GM19455 (cell line): Measurements from ENCODE around the gene IFNA7.
A peak's percentile ranks its signal among the peaks of the same experiment; 100 is the strongest.
"Not testable (repeated sequence)": the region's sequence is repeated elsewhere in the genome, so short reads cannot be mapped to it uniquely, and the experiment has no call there.

Experiments
- ATAC-seq: cut with Tn5 transposase; IDR thresholded peaks from one replicate; pipeline ENCODE4 v1.9.1; 2021; ENCODE audit not compliant: unreplicated experiment

Gene IFNA7

DNA sequence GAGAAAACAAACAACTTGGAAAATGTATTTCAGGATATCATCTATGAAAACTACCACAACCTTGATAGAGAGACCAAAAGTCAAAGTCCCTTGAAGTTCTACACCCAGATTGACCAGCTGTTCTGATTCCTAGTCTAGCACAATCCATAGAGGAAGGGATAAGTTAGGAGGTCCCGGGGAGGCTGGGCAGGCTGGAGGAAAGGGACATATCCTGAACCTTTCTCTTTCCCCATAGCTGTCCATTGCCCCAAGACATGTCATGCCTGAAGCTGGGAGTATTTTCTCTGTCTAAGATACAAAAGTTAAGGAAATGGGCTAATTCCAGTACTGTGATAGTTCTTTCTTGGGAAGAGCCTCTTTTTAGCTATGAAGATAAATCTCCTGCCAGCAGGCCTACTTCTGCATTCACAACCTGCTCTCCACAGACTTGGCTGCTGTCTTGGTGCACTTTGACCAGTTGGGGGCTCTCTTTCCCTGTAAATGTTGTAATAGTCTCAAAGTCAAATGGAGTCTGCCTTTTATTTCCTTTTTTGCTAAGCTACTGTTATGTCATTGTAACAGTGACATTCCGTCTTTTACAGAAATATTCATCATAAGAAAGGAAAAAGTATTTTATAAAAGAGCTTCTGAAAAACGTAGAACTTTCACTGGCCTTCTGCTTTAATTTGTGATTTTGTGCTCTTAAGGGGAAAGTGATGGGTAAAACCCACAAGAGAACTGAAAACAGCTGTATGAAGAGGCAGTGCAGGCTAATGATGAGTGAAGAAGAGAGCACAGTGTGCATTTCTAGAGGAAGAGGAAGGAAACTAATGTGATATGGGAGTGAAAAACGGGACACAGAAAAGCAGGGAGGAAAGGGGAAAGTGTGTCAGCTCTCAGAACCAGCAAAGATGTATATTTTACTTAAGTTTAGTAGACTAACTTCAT lies 18.9 kb downstream of the IFNA7 start:
- ATAC-seq: peak; percentile 94

DNA sequence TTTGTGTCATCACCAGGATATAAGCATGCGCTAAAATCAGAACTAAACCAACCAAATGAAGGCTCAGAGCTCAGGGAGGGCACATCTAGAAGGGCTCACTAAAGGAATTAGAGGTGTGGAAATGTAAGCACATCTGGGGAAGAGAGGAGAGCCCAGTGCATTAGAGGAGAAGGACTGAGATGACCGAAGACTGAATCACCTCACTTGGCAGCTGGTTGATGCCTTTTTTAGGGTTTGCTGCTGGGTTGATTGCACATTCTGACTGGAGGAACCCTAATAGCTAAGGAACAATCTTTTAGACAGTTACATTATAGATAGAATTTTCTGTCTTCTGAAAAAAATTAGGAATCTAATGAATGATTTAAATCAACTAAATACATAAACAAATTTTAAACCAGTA lies 27.3 kb downstream of the IFNA7 start:
- ATAC-seq: no peak

DNA sequence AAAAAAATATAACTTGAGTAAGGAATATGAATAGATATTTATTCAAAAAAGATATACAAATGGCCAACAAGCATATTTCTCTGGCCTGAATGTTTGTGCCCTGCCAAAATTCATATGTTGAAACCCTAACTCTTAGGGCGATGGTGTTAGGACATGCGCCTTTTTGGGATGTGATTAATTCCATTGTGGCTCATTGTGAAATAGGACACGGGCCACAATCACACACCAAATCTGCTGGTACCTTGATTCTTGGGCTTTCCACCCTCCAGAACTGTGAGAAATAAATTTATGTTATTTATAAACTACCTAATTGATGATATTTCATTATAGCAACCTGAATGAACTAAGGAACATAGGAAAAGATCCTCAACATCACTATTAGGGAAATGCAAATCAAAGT lies 29.8 kb downstream of the IFNA7 start:
- ATAC-seq: no peak

DNA sequence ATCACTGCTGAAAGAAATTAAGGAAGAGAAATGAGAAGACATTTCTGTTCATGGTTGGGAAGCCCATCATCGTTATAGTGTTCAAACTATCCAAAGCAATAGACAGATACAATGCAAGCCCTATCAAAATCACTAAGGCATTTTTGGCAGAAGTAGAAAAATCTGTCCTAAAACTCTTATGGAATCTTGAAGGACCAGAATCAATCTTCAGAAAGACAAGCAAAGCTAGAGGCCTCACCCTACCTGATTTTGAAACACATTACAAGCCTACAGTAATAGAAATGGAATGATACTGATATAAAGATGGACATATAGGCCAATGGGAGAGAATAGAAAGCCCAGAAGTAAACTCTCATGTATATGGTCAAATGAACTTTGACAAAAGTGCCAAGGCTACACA lies 30.7 kb downstream of the IFNA7 start:
- ATAC-seq: no peak

DNA sequence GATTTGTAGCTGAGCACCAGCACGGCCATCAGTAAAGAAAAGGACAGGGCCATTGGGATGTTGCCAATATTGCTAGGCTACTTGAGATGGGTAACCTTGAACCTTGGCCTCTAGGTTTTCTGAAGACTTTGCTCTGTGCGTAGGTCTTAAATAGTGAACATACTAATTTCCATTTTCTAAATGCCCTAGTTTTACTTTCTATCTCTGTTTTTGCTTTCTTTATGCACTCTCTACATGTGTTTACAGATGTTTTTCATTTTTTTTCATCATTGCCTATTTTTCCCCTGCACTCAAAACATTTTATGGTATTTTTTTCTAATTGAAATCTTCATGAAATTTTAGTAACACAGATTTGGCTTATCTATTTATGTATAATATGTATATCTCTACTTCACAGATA lies 35.4 kb downstream of the IFNA7 start, which contains the start of gene IFNA21:
Gene IFNA21, minus strand, starts transcription at position 101 of the 400 bp plus-strand sequence. Its CDS starts 48 bp downstream, at position 53.
- ATAC-seq: not testable (repeated sequence)

DNA sequence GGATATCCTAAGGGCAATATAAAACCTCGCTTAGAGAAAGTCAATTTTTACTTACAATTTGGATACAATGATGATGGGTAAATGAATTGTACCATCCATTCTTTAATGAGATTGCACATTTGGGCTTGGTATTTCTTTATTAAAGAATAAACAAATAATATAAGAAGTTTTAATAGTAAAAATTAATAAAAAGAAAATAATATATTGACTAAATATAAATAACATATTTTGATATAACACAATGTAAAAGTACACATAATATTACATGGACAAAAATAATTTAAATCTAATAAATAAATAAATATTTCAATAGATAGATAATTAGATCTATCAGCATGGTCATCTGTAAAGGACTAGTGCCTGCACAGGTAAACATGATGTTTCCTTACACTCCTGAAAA lies 36.5 kb downstream of the IFNA7 start:
- ATAC-seq: no peak

DNA sequence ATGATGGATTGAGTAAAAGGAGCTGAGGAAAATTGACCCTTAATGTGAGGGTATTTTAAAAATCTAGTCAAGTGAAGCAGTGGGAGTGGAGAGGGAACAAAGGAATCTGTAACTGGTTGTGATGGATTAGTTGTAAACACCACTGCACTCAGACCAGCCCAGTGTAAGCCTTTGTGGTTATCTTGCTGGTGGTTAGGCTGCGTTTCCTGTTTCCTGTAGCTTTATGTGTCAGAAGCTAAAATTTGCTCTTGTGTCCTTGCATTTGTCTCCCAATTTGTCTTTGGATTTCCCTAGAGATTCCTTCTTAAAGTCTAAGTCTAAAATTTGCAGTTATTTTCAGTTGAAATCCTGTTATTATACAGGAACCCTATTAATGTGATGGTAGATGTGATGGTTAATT lies 41.8 kb downstream of the IFNA7 start:
- peak; percentile 93 for ATAC-seq

DNA sequence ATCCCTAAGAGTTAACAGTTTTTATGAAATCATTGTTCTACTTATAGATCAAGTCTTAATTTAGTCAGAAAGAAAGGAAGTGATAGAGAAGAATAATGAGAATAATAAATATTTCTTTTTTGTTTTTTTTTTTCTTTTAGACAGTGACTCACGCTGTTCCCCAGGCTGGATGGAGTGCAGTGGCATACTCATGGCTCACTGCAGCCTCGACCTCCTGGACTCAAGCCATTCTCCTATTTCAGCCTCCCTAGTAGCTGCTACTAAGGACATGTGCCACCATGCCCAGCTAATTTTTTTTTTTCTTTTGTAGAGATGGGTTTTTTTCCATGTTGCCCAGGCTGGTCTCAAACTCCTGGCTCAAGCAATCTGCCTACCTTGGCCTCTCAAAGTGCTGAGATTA lies 46.5 kb downstream of the IFNA7 start:
- ATAC-seq: no peak

DNA sequence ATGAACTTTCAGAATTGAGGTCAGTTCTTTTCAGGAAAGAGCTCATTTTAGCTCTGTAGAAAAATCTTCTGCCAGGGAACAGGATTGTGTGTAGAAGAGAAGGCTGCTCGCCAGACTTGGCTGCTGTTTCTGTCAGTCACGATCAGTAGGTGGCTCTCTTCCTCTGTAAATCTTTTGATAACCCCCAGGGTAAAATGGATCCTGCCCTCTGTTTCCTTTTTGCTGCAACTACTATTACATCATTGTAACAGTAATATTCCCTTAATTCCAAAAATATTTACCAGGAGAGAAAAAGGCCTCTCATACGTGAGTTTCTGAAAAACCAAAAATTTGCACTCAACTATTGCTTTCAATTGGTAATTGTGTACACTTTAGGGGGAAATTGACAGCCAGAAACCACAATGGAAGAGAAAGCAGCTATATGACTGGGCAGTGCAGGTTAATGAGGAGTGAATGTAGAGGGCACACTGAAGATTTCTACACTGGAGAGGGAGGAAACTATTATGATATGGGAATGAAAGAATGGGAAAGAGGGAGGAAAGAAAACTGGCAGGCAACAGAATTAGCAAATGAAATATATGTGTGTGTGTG lies 47.9 kb downstream of the IFNA7 start:
- peak; percentile 83 for ATAC-seq

DNA sequence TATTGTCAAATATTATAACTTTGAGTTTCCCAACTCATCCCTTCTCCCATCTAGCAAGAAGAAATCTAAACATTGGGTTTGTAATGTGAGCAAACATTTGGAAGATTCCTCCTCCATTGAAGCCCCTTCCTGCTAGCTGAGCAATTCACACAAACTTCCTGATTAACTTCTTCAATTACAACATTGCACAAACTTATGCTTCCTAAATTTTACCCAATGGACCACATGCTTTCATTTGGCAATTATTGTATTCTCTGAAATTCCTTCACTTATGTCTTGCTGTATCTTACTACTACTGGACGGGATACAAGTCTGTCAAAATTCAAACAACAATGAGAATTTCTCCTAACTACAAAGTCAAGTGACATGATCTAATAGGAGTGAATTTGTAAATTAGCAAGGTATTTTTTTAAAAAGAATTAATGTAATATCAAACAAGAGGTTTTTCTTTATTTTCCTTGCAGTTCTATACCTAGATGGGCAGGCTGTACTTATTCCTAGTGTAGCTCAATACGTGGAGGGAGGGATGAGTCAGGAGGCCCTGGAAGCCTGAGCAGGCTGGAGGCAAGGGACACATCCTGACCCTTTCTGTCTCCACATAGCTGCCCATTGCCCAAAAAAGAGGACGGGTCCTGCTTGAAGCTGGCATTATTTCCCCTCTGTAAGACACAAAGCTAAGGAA lies 48.5 kb downstream of the IFNA7 start:
- peak; percentile 30 for ATAC-seq
